Measurements from ENCODE around the gene CLUH.
"Not testable (repeated sequence)": the region's sequence is repeated elsewhere in the genome, so short reads cannot be mapped to it uniquely, and the experiment has no call there.

Gene CLUH

DNA sequence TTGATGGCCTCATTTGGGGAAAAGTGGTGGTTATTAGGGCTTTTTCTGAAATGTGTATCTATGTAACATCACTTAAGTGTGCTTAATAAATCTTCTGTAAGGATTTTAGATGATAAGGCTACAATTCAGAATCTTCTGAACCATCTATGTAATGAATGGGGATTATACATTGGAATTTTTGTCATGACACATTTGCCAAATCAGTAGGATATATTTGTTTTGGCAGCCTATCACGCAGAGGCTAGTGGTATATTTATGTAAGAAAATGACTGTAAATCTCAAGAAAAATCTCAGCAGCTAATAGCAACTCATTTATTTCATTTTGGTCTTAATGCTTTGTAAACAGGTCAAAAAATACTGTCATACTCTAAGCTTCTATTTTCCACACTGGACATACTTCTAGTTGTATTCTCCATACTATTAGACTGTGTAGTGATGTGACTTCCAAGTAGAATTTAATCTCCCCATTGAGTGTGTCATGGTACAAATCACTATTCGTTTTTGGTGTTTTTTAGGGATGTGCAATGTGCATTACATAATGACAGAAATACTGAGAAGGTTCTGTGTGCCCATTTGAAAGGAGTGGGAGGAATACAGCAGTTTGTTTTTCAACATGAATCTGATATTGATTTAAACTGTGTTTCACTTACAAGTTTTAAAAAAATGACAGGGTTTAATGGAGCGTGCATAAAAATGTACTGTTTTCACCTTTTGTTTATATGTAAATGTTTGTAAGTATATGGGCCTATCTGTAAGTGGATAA is 29.2 kb downstream of the CLUH start:
- no peak overlapping the region for H3K4me3 ChIP-seq (ENCODE audit: low read depth, low read length)
- peaks cover 50% of the 10 kb centered on the region for H3K36me3 ChIP-seq (ENCODE audit: insufficient read depth, low read length)
- peaks cover 3% of the 10 kb centered on the region for H3K79me2 ChIP-seq (ENCODE audit: control insufficient read depth, insufficient read depth, low read length, unreplicated experiment)
- H3K27ac ChIP-seq (ENCODE audit: low read depth, low read length) = no peak overlapping the region
- H3K4me1 ChIP-seq (ENCODE audit: control insufficient read depth, insufficient read depth, low read length, unreplicated experiment) = peaks cover 7% of the 10 kb centered on the region
- no peak overlapping the region for H2AFZ ChIP-seq (ENCODE audit: low read length, unreplicated experiment)
- H3K27me3 ChIP-seq (ENCODE audit: insufficient read depth, low read length) = no peaks in the 10 kb centered on the region

DNA sequence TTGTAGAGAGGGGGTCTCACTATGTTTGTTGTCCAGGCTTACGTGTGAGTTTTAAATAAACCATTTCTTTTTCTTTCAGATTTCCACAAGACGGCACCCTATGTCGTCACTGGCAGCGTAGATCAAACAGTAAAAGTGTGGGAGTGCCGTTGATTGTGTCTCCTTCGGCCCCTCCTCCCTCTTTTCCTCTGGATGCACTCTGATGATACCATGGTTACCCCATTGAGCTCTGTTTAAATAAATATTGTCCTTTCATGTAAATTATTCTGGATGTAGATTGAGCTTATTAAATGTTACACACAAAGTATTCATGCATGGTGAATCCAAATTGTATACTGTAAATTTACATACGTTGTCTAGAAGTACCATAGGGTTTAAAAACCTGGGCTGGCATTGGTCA is 29.9 kb downstream of the CLUH start:
- no peaks in the 10 kb centered on the region for H3K27me3 ChIP-seq (ENCODE audit: insufficient read depth, low read length)
- H2AFZ ChIP-seq (ENCODE audit: low read length, unreplicated experiment) = no peak overlapping the region
- peaks cover 7% of the 10 kb centered on the region for H3K4me1 ChIP-seq (ENCODE audit: control insufficient read depth, insufficient read depth, low read length, unreplicated experiment)
- no peak overlapping the region for H3K27ac ChIP-seq (ENCODE audit: low read depth, low read length)
- H3K4me3 ChIP-seq (ENCODE audit: low read depth, low read length) = no peak overlapping the region
- H3K36me3 ChIP-seq (ENCODE audit: insufficient read depth, low read length) = peaks cover 55% of the 10 kb centered on the region
- peaks cover 3% of the 10 kb centered on the region for H3K79me2 ChIP-seq (ENCODE audit: control insufficient read depth, insufficient read depth, low read length, unreplicated experiment)

- Histone ChIP-seq H3K27me3 (ENCODE audit: insufficient read depth, low read length) (no peaks in the 10 kb centered on the region), H3K36me3 (ENCODE audit: insufficient read depth, low read length) (peaks cover 59% of the 10 kb centered on the region), H3K79me2 (ENCODE audit: control insufficient read depth, insufficient read depth, low read length, unreplicated experiment) (peaks cover 3% of the 10 kb centered on the region)
Observed at GRCh38 chr17:2680961-2681360, 30.6 kb downstream of the CLUH start.

GRCh38 chr17:2679247-2679646 is 32.3 kb downstream of the CLUH start:
- H3K36me3 ChIP-seq (ENCODE audit: insufficient read depth, low read length) = peaks cover 64% of the 10 kb centered on the region
- H3K79me2 ChIP-seq (ENCODE audit: control insufficient read depth, insufficient read depth, low read length, unreplicated experiment); H3K27me3 ChIP-seq (ENCODE audit: insufficient read depth, low read length); H3K4me1 ChIP-seq (ENCODE audit: control insufficient read depth, insufficient read depth, low read length, unreplicated experiment); H3K27ac ChIP-seq (ENCODE audit: low read depth, low read length); H3K4me3 ChIP-seq (ENCODE audit: low read depth, low read length); H2AFZ ChIP-seq (ENCODE audit: low read length, unreplicated experiment): not testable (repeated sequence)

More at GRCh38 chr17:2680961-2681360, 30.6 kb downstream of the CLUH start:
- H3K4me3 ChIP-seq (ENCODE audit: low read depth, low read length) = no peak overlapping the region
- H2AFZ ChIP-seq (ENCODE audit: low read length, unreplicated experiment) = no peak overlapping the region
- H3K4me1 ChIP-seq (ENCODE audit: control insufficient read depth, insufficient read depth, low read length, unreplicated experiment) = peaks cover 7% of the 10 kb centered on the region
- no peak overlapping the region for H3K27ac ChIP-seq (ENCODE audit: low read depth, low read length)

- Histone ChIP-seq H3K27me3 (ENCODE audit: insufficient read depth, low read length) (no peaks in the 10 kb centered on the region), H2AFZ (ENCODE audit: low read length, unreplicated experiment) (no peak overlapping the region), H3K4me3 (ENCODE audit: low read depth, low read length) (no peak overlapping the region), H3K4me1 (ENCODE audit: control insufficient read depth, insufficient read depth, low read length, unreplicated experiment) (no peaks in the 10 kb centered on the region), H3K36me3 (ENCODE audit: insufficient read depth, low read length) (peaks cover 54% of the 10 kb centered on the region), H3K27ac (ENCODE audit: low read depth, low read length) (no peak overlapping the region), H3K79me2 (ENCODE audit: control insufficient read depth, insufficient read depth, low read length, unreplicated experiment) (peaks cover 22% of the 10 kb centered on the region)
Observed at GRCh38 chr17:2672026-2672425, 39.5 kb downstream of the CLUH start.

DNA sequence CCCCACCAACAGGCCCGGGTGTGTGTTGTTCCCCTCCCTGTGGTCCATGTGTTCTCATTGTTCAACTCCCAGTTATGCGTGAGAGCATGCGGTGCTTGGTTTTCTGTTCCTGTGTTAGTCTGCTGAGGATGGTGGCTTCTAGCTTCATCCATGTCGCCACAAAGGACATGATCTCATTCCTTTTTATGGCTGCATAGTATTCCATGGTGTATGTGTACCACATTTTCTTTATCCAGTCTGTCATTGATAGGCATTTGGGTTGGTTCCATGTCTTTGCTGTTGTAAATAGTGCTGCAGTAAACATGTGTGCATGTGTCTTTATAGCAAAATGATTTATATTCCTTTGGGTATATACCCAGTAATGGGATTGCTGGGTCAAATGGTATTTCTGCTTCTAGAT is 51.2 kb downstream of the CLUH start:
- Histone ChIP-seq H3K4me1 (ENCODE audit: control insufficient read depth, insufficient read depth, low read length, unreplicated experiment) (peaks cover 23% of the 10 kb centered on the region), H3K79me2 (ENCODE audit: control insufficient read depth, insufficient read depth, low read length, unreplicated experiment) (peaks cover 89% of the 10 kb centered on the region)
- not testable (repeated sequence) for H2AFZ ChIP-seq (ENCODE audit: low read length, unreplicated experiment); H3K27me3 ChIP-seq (ENCODE audit: insufficient read depth, low read length); H3K27ac ChIP-seq (ENCODE audit: low read depth, low read length); H3K4me3 ChIP-seq (ENCODE audit: low read depth, low read length); H3K36me3 ChIP-seq (ENCODE audit: insufficient read depth, low read length)

DNA sequence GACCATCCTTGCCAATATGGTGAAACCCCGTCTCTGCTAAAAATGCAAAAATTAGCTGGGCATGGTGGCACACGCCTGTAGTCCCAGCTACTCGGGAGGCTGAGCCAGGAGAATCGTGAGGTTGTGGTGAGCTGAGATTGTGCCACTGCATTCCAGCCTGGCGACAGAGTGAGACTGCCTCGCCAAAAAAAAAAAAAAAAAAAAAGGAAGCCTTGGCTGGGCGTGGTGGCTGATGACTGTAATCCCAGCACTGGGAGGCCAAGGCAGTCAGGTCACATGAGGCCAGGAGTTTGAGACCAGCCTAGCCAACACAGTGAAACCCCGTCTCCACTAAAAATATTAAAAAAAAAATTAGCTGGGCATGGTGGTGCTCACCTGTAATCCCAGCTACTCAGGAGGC is 52.2 kb downstream of the CLUH start:
- peaks cover 89% of the 10 kb centered on the region for H3K79me2 ChIP-seq (ENCODE audit: control insufficient read depth, insufficient read depth, low read length, unreplicated experiment)
- H3K4me1 ChIP-seq (ENCODE audit: control insufficient read depth, insufficient read depth, low read length, unreplicated experiment) = peaks cover 23% of the 10 kb centered on the region
- H3K4me3 ChIP-seq (ENCODE audit: low read depth, low read length); H3K36me3 ChIP-seq (ENCODE audit: insufficient read depth, low read length); H3K27me3 ChIP-seq (ENCODE audit: insufficient read depth, low read length); H2AFZ ChIP-seq (ENCODE audit: low read length, unreplicated experiment): not testable (repeated sequence)
- H3K27ac ChIP-seq (ENCODE audit: low read depth, low read length) = peak overlapping the region; percentile 40; the same call in 1 of the 2 replicates

DNA sequence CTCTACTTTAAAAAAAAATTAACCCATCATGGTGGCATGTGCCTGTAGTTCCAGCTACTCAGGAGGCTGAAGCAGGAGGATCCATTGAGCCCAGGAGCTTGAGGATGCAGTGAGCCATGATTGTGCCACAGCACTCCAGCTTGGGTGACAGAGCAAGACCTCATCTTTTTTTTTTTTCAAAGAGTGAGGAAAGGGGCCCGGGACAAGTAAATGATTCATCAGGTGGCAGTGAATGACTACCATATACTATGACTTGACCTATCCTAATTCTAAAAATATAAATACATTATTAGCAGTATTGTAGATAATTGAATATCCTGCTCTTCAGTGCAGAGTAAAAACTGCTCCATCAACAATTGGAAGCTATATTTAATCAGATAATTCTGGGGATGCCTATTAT is 55.3 kb downstream of the CLUH start:
- peaks cover 18% of the 10 kb centered on the region for H3K4me1 ChIP-seq (ENCODE audit: control insufficient read depth, insufficient read depth, low read length, unreplicated experiment)
- H3K27ac ChIP-seq (ENCODE audit: low read depth, low read length) = no peak overlapping the region; the same call in 1 of the 2 replicates
- no peaks in the 10 kb centered on the region for H3K27me3 ChIP-seq (ENCODE audit: insufficient read depth, low read length)
- no peak overlapping the region for H2AFZ ChIP-seq (ENCODE audit: low read length, unreplicated experiment)
- peaks cover 80% of the 10 kb centered on the region for H3K79me2 ChIP-seq (ENCODE audit: control insufficient read depth, insufficient read depth, low read length, unreplicated experiment)
- H3K4me3 ChIP-seq (ENCODE audit: low read depth, low read length) = no peak overlapping the region
- peaks cover 14% of the 10 kb centered on the region for H3K36me3 ChIP-seq (ENCODE audit: insufficient read depth, low read length)

GRCh38 chr17:2655546-2655945 is 56.0 kb downstream of the CLUH start:
- H3K79me2 ChIP-seq (ENCODE audit: control insufficient read depth, insufficient read depth, low read length, unreplicated experiment) = peaks cover 76% of the 10 kb centered on the region

DNA sequence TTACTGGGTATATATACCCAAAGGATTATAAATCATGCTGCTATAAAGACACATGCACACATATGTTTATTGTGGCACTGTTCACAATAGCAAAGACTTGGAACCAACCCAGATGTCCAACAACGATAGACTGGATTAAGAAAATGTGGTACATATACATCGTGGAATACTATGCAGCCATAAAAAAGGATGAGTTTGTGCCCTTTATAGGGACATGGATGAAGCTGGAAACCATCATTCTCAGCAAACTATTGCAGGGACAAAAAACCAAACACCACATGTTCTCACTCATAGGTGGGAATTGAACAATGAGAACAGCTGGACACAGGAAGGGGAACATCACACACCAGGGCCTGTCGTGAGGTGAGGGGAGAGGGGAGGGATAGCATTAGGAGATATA is 58.7 kb downstream of the CLUH start:
- not testable (repeated sequence) for H3K27ac ChIP-seq (ENCODE audit: low read depth, low read length); H3K27me3 ChIP-seq (ENCODE audit: insufficient read depth, low read length); H2AFZ ChIP-seq (ENCODE audit: low read length, unreplicated experiment); H3K4me3 ChIP-seq (ENCODE audit: low read depth, low read length); H3K36me3 ChIP-seq (ENCODE audit: insufficient read depth, low read length)
- Histone ChIP-seq H3K79me2 (ENCODE audit: control insufficient read depth, insufficient read depth, low read length, unreplicated experiment) (peaks cover 58% of the 10 kb centered on the region), H3K4me1 (ENCODE audit: control insufficient read depth, insufficient read depth, low read length, unreplicated experiment) (peaks cover 18% of the 10 kb centered on the region)

More at GRCh38 chr17:2655546-2655945, 56.0 kb downstream of the CLUH start:
- no peak overlapping the region for H3K4me3 ChIP-seq (ENCODE audit: low read depth, low read length)
- no peaks in the 10 kb centered on the region for H3K27me3 ChIP-seq (ENCODE audit: insufficient read depth, low read length)
- H3K27ac ChIP-seq (ENCODE audit: low read depth, low read length) = no peak overlapping the region
- peaks cover 14% of the 10 kb centered on the region for H3K36me3 ChIP-seq (ENCODE audit: insufficient read depth, low read length)
- no peak overlapping the region for H2AFZ ChIP-seq (ENCODE audit: low read length, unreplicated experiment)
- H3K4me1 ChIP-seq (ENCODE audit: control insufficient read depth, insufficient read depth, low read length, unreplicated experiment) = peaks cover 21% of the 10 kb centered on the region

DNA sequence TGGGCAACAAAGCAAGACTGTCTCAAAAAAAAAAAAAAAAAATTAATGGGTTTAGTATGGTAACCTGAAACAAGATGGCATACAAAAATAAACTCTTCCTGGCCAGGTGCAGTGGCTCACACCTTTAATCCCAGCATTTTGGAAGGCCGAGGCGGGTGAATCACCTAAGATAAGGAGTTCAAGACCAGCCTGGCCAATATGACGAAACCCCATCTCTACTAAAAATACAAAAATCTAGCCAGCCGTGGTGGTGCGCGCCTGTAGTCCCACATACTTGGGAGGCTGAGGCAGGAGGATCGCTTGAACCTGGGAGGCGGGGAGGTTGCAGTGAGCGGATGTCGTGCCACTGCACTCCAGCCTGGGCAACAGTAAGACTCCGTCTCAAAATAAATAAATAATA is 62.4 kb downstream of the CLUH start:
- Histone ChIP-seq H3K27ac (ENCODE audit: low read depth, low read length) (peak overlapping the region; percentile 79; the same call in 1 of the 2 replicates), H3K27me3 (ENCODE audit: insufficient read depth, low read length) (no peaks in the 10 kb centered on the region), H3K4me3 (ENCODE audit: low read depth, low read length) (no peak overlapping the region), H2AFZ (ENCODE audit: low read length, unreplicated experiment) (no peak overlapping the region), H3K36me3 (ENCODE audit: insufficient read depth, low read length) (peaks cover 8% of the 10 kb centered on the region), H3K79me2 (ENCODE audit: control insufficient read depth, insufficient read depth, low read length, unreplicated experiment) (peaks cover 47% of the 10 kb centered on the region), H3K4me1 (ENCODE audit: control insufficient read depth, insufficient read depth, low read length, unreplicated experiment) (peaks cover 13% of the 10 kb centered on the region)

Measured in ACC112 (cell line).